Testis (tissue), 3 donors: ENCODE results near the gene SPRYD3. TPM values are rescaled to one million over a fixed set of nuclear protein-coding genes. Genes with fewer than 3 reads are reported as not detected.

ENCODE experiments used
- DNase-seq: peaks from one replicate; pipeline ENCODE4 v3.0.0-alpha.2; 2019
- H3K27ac ChIP-seq, 2 donors: fragments of 200-600 bp; sonication (generic); one replicate each; pipeline ENCODE4 v1.5.1; 2019
- H3K27me3 ChIP-seq: fragments of 200-600 bp; sonication (generic); one replicate; pipeline ENCODE4 v1.5.1; 2019
- H3K36me3 ChIP-seq: fragments of 200-600 bp; sonication (generic); one replicate; pipeline ENCODE4 v1.5.1; 2017; ENCODE audit warnings: low read depth; ENCODE audit errors: missing control alignments
- H3K4me1 ChIP-seq: fragments of 200-600 bp; sonication (generic); one replicate; pipeline ENCODE4 v1.5.1; 2019
- H3K4me3 ChIP-seq, 2 donors: fragments of 200-600 bp; sonication (generic); one replicate each; pipeline ENCODE4 v1.5.1; 2017 to 2019
- H3K9me3 ChIP-seq: fragments of 200-600 bp; sonication (generic); one replicate; pipeline ENCODE4 v1.5.1; 2017
- CTCF ChIP-seq, 3 experiments: fragments of 450-650 bp in 2 of 3; fragments of 200-600 bp in 1 of 3; sonication (generic) in 1 of 3; IDR thresholded peaks; one replicate each; pipeline ENCODE4 v1.5.1; 2016 to 2019; ENCODE audit warnings: antibody characterized with exemption in 3 of 3, mild to moderate bottlenecking in 2 of 3, moderate library complexity in 1 of 3
- POLR2A ChIP-seq: fragments of 450-650 bp; IDR thresholded peaks from one replicate; pipeline ENCODE4 v1.6.1; 2017; ENCODE audit warnings: antibody characterized with exemption, mild to moderate bottlenecking, moderate library complexity
- WGBS, 2 donors: methylation state at CpG; one replicate each; pipeline ENCODE4 v1.1.5; 2018; 5-methylcytosine and 5-hydroxymethylcytosine counted together
- intact Hi-C: fragments of 100-400 bp; cut with DNase I; formaldehyde crosslinking; loops from one replicate; pipeline ENCODE4 v1.15.1; 2023; ENCODE audit warnings: low total_unique reads
- polyA plus RNA-seq: library from polyadenylated mRNA; stranded (reverse); fragments of 350-450 nt; fragmentation: Illumina TruSeq; extraction: RNeasy Lipid Tissue Mini Kit (QIAGEN cat#74804); gene quantifications from one replicate; pipeline ENCODE4 v1.2.3, GENCODE V29; 2014; ENCODE audit warnings: low read depth, low replicate concordance; ENCODE audit not compliant: insufficient read depth
- total RNA-seq, 2 donors: library from RNA; depleted of rRNA; stranded (reverse); fragments of >200 nt; gene quantifications; one replicate each; pipeline ENCODE4 v1.2.3, GENCODE V29; 2016

Gene SPRYD3
- total and polyA plus RNA-seq, 3 donors from 2014 or later = 27.7 to 29.5 (median 29.5) TPM

DNA sequence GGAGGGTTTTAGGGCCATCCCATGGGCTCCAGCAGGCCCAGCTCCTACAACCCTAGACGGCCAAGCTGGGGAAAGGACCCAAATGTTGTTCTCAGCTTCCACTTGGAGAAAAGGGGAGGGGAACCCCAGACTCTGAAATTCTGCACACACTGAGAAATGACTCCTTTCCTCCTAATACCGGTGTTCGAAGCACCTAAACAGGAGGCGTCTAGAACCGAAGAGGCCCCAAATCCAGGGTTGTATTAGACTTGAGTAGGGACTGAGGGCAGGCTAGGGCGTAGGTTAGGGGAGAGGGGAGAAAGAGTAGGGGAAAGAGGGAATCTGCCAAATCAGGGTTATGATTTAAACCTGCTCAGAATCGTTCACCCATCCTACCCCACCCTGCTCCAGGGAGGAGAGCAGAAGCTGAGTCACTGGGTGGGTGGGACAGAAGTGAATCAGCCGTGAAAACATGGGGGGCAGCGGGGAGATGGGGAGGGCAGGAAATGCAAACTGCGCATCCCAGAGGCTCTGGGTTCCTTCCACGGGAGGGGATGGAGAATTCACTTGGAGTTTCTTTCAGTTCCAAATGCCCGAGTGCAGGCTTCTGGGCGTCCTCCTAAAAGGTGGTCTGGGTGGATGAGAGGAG, 19.3 kb upstream of the SPRYD3 start:
- Histone ChIP-seq H3K27ac (peak overlapping the region; percentile 45 to 87), H3K27me3 (no peaks in the 10 kb centered on the region), H3K9me3 (no peaks in the 10 kb centered on the region), H3K36me3 (no peaks in the 10 kb centered on the region), H3K4me1 (peaks cover 12% of the 10 kb centered on the region), H3K4me3 (peak overlapping the region; percentile 64 to 65)
- DNase-seq = no peak
- TF ChIP-seq POLR2A (no peak), CTCF (IDR thresholded peaks at IDR 0.05) (no peak)
- intact Hi-C loops = no loop called here
- WGBS, 2 donors = 21 to 27% methylated on average over 12 to 13 of the region's 13 CpGs

DNA sequence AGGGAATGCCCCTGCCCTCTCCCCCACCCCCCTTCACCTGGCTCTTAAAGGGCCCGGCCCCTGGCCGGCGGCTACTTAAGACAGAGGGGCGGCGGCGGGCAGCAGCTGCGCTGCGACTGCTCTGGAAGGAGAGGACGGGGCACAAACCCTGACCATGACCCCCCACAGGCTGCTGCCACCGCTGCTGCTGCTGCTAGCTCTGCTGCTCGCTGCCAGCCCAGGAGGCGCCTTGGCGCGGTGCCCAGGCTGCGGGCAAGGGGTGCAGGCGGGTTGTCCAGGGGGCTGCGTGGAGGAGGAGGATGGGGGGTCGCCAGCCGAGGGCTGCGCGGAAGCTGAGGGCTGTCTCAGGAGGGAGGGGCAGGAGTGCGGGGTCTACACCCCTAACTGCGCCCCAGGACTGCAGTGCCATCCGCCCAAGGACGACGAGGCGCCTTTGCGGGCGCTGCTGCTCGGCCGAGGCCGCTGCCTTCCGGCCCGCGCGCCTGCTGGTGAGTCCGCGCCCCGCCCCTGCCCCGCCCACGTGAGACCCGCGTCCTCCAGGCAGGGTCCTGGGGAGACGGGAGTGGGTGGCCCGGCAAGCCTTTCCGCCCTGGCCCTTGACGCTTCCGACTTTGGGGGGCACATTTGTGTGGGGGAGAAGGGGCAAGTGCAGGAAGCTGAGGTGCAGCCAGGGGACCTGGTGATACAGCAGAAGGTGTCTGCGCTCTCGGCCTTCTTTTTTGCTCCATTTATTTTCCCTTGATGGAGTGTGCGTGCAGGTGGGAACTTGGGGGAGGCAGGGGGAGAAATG, 18.6 kb upstream of the SPRYD3 start, which contains the start of gene IGFBP6:
TSS of gene IGFBP6 (plus strand) at position 104 of the 790 bp plus-strand sequence. CDS start at position 155, 51 bp downstream.
- H3K27ac ChIP-seq = peak within 1 kb of the TSS; percentile 45 to 87
- no peaks in the 10 kb centered on the region for H3K27me3 ChIP-seq
- H3K4me3 ChIP-seq = peak within 1 kb of the TSS; percentile 64 to 65
- TF ChIP-seq CTCF (IDR thresholded peaks at IDR 0.05) = peak in 1 of 3 experiments; percentile 38
- TF ChIP-seq POLR2A = no peak
- intact Hi-C loops = loop anchor here (2.0 kb wide), 1 partner anchor 27 kb away; no protein-coding TSS in a partner anchor
- peak; percentile 67 for DNase-seq
- H3K9me3 ChIP-seq = no peaks in the 10 kb centered on the region
- H3K36me3 ChIP-seq = no peaks in the 10 kb centered on the region
- WGBS, 2 donors = 1 to 3% methylated on average over 6 to 49 of the region's 51 CpGs
- H3K4me1 ChIP-seq = peaks cover 12% of the 10 kb centered on the region

DNA sequence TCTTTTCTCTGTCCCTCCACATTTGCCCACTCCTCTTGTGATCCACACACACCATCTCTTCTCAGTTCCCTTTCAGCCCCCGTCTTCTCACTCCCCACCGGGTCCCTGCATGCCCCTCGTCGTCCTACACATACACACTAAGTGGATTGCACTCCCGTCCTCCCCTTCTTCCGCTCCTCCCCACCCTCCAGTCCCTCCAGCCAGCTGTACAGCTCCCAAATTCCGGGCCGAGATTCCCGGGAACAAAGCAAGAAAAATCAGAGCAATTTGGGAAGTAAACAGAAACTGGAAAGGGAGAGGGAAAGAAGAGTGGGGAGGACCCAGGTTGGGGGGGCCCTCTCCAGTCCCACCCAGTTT, 18.0 kb upstream of the SPRYD3 start:
- intact Hi-C loops = loop anchor here (2.0 kb wide), 1 partner anchor 26 kb away; no protein-coding TSS in a partner anchor
- Histone ChIP-seq H3K27ac (peak overlapping the region; percentile 45 to 87), H3K4me3 (peak overlapping the region; percentile 64 to 65), H3K36me3 (no peaks in the 10 kb centered on the region), H3K4me1 (peaks cover 12% of the 10 kb centered on the region), H3K9me3 (no peaks in the 10 kb centered on the region), H3K27me3 (no peaks in the 10 kb centered on the region)
- WGBS, 2 donors = 1 to 4% methylated on average over 9 of the region's 9 CpGs
- TF ChIP-seq CTCF (IDR thresholded peaks at IDR 0.05) (no peak), POLR2A (no peak)
- peak; percentile 40 for DNase-seq

DNA sequence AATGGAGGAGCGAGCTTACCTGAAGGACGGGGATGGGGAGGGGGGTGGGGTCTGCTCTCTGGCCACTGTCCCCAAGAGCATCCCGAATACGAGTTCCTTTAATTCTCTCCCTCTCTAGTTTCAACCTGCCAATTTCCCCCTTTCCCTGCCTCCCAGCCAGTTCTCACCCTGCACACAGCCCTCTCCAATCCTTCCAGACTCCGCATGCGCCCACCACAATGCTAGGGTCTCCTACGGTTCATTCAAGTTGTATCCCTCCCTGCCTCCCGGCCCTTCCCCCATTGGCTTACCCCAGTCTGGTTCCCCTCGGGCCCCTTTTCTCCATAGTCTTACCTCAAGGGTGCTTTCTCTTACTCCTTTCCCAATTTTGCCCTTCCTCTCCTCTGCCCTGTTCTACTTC, 17.6 kb upstream of the SPRYD3 start:
- WGBS, 2 donors = 13 to 14% methylated on average over 9 of the region's 9 CpGs
- intact Hi-C loops = loop anchor here (2.0 kb wide), 1 partner anchor 26 kb away; no protein-coding TSS in a partner anchor
- TF ChIP-seq CTCF (IDR thresholded peaks at IDR 0.05) = no peak
- TF ChIP-seq POLR2A = no peak
- Histone ChIP-seq H3K9me3 (no peaks in the 10 kb centered on the region), H3K4me3 (peak overlapping the region; percentile 64 to 65), H3K36me3 (no peaks in the 10 kb centered on the region), H3K27me3 (no peaks in the 10 kb centered on the region), H3K27ac (peak overlapping the region; percentile 45 to 87), H3K4me1 (peaks cover 12% of the 10 kb centered on the region)
- DNase-seq = no peak
